Hematopoietic multipotent progenitor cell treated with erythropoietin and hydrocortisone succinate and interleukin-3 and kit ligand, for 6 days (in vitro differentiated cells): ENCODE measurements around the gene BMS1.
"Not testable (repeated sequence)": the region's sequence is repeated elsewhere in the genome, so short reads cannot be mapped to it uniquely, and the experiment has no call there.

Source experiments
- DNase-seq: peaks from one replicate; pipeline ENCODE4 v3.0.0-alpha.2; 2015

BMS1 gene

GRCh38 chr10:42782446-42783180, at the start of gene BMS1:
TSS of gene BMS1 (plus strand) at chr10:42782795. CDS start at chr10:42784395, 1,600 bp downstream.
- DNase-seq, result peak; percentile 95

GRCh38 chr10:42734536-42734935, 48.1 kb upstream of the BMS1 start:
- peak; percentile 76 for DNase-seq

GRCh38 chr10:42738679-42739078, 43.9 kb upstream of the BMS1 start:
- DNase-seq, result peak; percentile 78

- DNase-seq, result not testable (repeated sequence)
Observed at GRCh38 chr10:42741536-42741935, 41.1 kb upstream of the BMS1 start.

- DNase-seq, result no peak
Observed at GRCh38 chr10:42743697-42744096, 38.9 kb upstream of the BMS1 start.

GRCh38 chr10:42744134-42744701, 38.4 kb upstream of the BMS1 start:
- no peak for DNase-seq

- peak; percentile 87 for DNase-seq
Observed at GRCh38 chr10:42753126-42753506, 29.5 kb upstream of the BMS1 start.

- peak; percentile 5 for DNase-seq
Observed at GRCh38 chr10:42753507-42754154, 29.0 kb upstream of the BMS1 start.

GRCh38 chr10:42754155-42755027, 28.2 kb upstream of the BMS1 start:
- DNase-seq, result peak; percentile 29

- DNase-seq, result peak; percentile 15
Observed at GRCh38 chr10:42755028-42755451, 27.6 kb upstream of the BMS1 start.

- DNase-seq, result no peak
Observed at GRCh38 chr10:42755556-42756093, 27.0 kb upstream of the BMS1 start.

GRCh38 chr10:42767906-42768305, 14.7 kb upstream of the BMS1 start:
- no peak for DNase-seq

- no peak for DNase-seq
Observed at GRCh38 chr10:42768581-42769152, 13.9 kb upstream of the BMS1 start.

GRCh38 chr10:42769173-42769572, 13.4 kb upstream of the BMS1 start:
- DNase-seq, result no peak

GRCh38 chr10:42769673-42770072, 12.9 kb upstream of the BMS1 start:
- no peak for DNase-seq

- DNase-seq, result no peak
Observed at GRCh38 chr10:42776681-42777080, 5.9 kb upstream of the BMS1 start.

GRCh38 chr10:42780456-42780855, 2.1 kb upstream of the BMS1 start:
- DNase-seq, result no peak

GRCh38 chr10:42781893-42782445, 626 bp upstream of the BMS1 start:
- DNase-seq, result peak; percentile 15

- peak; percentile 74 for DNase-seq
Observed at GRCh38 chr10:42783181-42783549, 570 bp downstream of the BMS1 start.

GRCh38 chr10:42785759-42786158, 3.2 kb downstream of the BMS1 start:
- no peak for DNase-seq

GRCh38 chr10:42790835-42791234, 8.2 kb downstream of the BMS1 start:
- DNase-seq, result no peak

- no peak for DNase-seq
Observed at GRCh38 chr10:42795701-42796100, 13.1 kb downstream of the BMS1 start.
